A673 (cell line): ENCODE results near the gene ZNF549. TPM values are rescaled to one million over a fixed set of nuclear protein-coding genes. Genes with fewer than 3 reads are reported as not detected.

Experiments
- BruUV-seq: library from RNA; stranded (reverse); fragments of 400-500 nt; replicated peaks from 2 replicates; lab custom pipeline; 2021; lab: Mats Ljungman, UMichigan
- CTCF ChIA-PET: fragments of 300-600 bp; sonication (Branson Sonifier 250); formaldehyde crosslinking; loops from one replicate; lab custom pipeline; 2022; ENCODE audit warnings: antibody characterized with exemption; lab: Charles Lee
- POLR2A ChIA-PET: fragments of 300-600 bp; sonication (Branson Sonifier 250); formaldehyde crosslinking; loops from one replicate; lab custom pipeline; 2022; ENCODE audit warnings: antibody characterized with exemption; ENCODE audit not compliant: low non-redundant PET; lab: Charles Lee
- DNase-seq: peaks from one replicate; pipeline ENCODE4 v3.0.0-alpha.2; 2015; ENCODE audit warnings: low spot score
- H3K27ac ChIP-seq: fragments of 200-600 bp; sonication (generic); 2 replicates; pipeline ENCODE4 v1.5.1; 2016; ENCODE audit warnings: mixed run types, low read depth, mild to moderate bottlenecking, mixed read lengths, antibody characterized with exemption, low read length; ENCODE audit not compliant: poor library complexity, severe bottlenecking
- H3K27me3 ChIP-seq: fragments of 200-600 bp; sonication (generic); replicated peaks from 2 replicates; pipeline ENCODE4 v1.6.1; 2017; ENCODE audit warnings: mixed run types, low read depth, mild to moderate bottlenecking, mixed read lengths, antibody characterized with exemption, low read length; ENCODE audit not compliant: insufficient read depth, poor library complexity
- H3K36me3 ChIP-seq: fragments of 200-600 bp; sonication (generic); 2 replicates; pipeline ENCODE4 v1.6.1; 2016; ENCODE audit warnings: mixed run types, mild to moderate bottlenecking, mixed read lengths, antibody characterized with exemption, low read length; ENCODE audit not compliant: insufficient read depth, poor library complexity, severe bottlenecking
- H3K4me1 ChIP-seq: fragments of 200-600 bp; sonication (generic); 2 replicates; pipeline ENCODE4 v1.6.1; 2017; ENCODE audit warnings: mixed run types, mild to moderate bottlenecking, mixed read lengths, antibody characterized with exemption, low read length; ENCODE audit not compliant: insufficient read depth, poor library complexity, severe bottlenecking
- H3K4me3 ChIP-seq: fragments of 200-600 bp; sonication (generic); 2 replicates; pipeline ENCODE4 v1.5.1; 2016; ENCODE audit warnings: low read depth, mixed run types, mild to moderate bottlenecking, mixed read lengths, low read length; ENCODE audit not compliant: poor library complexity, severe bottlenecking
- H3K9me3 ChIP-seq: fragments of 200-600 bp; sonication (generic); 2 replicates; pipeline ENCODE4 v1.6.1; 2016; ENCODE audit warnings: mixed run types, low read depth, mild to moderate bottlenecking, mixed read lengths, antibody characterized with exemption, low read length; ENCODE audit not compliant: poor library complexity, severe bottlenecking
- CTCF ChIP-seq: fragments of 300-800, 200-600 bp; sonication (generic); conservative IDR thresholded peaks from 2 replicates; pipeline ENCODE4 v1.5.1; 2017; ENCODE audit warnings: low read depth, mild to moderate bottlenecking, antibody characterized with exemption, low read length, moderate library complexity, mixed read lengths
- EZH2 ChIP-seq: fragments of 200-600 bp; sonication (generic); IDR thresholded peaks from 2 replicates; pipeline ENCODE4 v1.6.1; 2017; ENCODE audit warnings: borderline replicate concordance, low read depth, mild to moderate bottlenecking, mixed read lengths, antibody characterized with exemption, low read length; ENCODE audit not compliant: poor library complexity, severe bottlenecking
- intact Hi-C: fragments of 100-400 bp; cut with micrococcal nuclease; formaldehyde crosslinking; loops from one replicate; pipeline ENCODE4 v1.10.0; 2022; ENCODE audit not compliant: unreplicated experiment
- total RNA-seq: library from RNA; stranded (reverse); gene quantifications from 2 replicates; pipeline ENCODE4 v1.2.3, GENCODE V29; 2021

Gene ZNF549
- total RNA-seq, 1 experiment from 2014 or later, result 10.1 TPM

GRCh38 chr19:57572415-57572947, 45.3 kb downstream of the ZNF549 start:
- H3K36me3 ChIP-seq, result peaks cover 41% of the 10 kb centered on the region
- H3K4me3 ChIP-seq, result no peak overlapping the region
- CTCF ChIA-PET, result no interaction called here
- no peaks in the 10 kb centered on the region for H3K27me3 ChIP-seq
- H3K9me3 ChIP-seq, result peaks cover 76% of the 10 kb centered on the region
- DNase-seq, result no peak
- POLR2A ChIA-PET, result no interaction called here
- TF ChIP-seq CTCF (no peak), EZH2 (no peak)
- H3K27ac ChIP-seq, result no peak overlapping the region
- no TSS peak for BruUV-seq
- intact Hi-C loops, result no loop called here
- no peaks in the 10 kb centered on the region for H3K4me1 ChIP-seq

GRCh38 chr19:57576661-57577060, 49.5 kb downstream of the ZNF549 start:
- POLR2A ChIA-PET, result no interaction called here
- BruUV-seq, result no TSS peak

GRCh38 chr19:57578487-57579205, 51.5 kb downstream of the ZNF549 start, which contains the start of gene ZNF416:
ZNF416 (minus strand) TSS chr19:57578911; CDS start chr19:57578704, 207 bp downstream.
- TF ChIP-seq EZH2, result no peak
- peak; percentile 41 for TF ChIP-seq CTCF
- TSS peak; percentile 61 for BruUV-seq
- Histone ChIP-seq H3K27me3 (no peaks in the 10 kb centered on the region), H3K9me3 (peaks cover 51% of the 10 kb centered on the region), H3K4me3 (peak within 1 kb of the TSS; percentile 68), H3K36me3 (peaks cover 21% of the 10 kb centered on the region), H3K27ac (peak within 1 kb of the TSS; percentile 46), H3K4me1 (no peaks in the 10 kb centered on the region)
- DNase-seq, result peak; percentile 99
- ChIA-PET POLR2A (no interaction called here), CTCF (no interaction called here)
- intact Hi-C loops, result no loop called here

More at GRCh38 chr19:57576661-57577060, 49.5 kb downstream of the ZNF549 start:
- peaks cover 41% of the 10 kb centered on the region for H3K36me3 ChIP-seq
- no peaks in the 10 kb centered on the region for H3K4me1 ChIP-seq
- DNase-seq, result no peak
- H3K9me3 ChIP-seq, result peaks cover 53% of the 10 kb centered on the region
- no peak overlapping the region for H3K27ac ChIP-seq
- H3K4me3 ChIP-seq, result no peak overlapping the region
- CTCF ChIA-PET, result no interaction called here
- TF ChIP-seq CTCF, result no peak
- TF ChIP-seq EZH2, result no peak
- H3K27me3 ChIP-seq, result no peaks in the 10 kb centered on the region
- intact Hi-C loops, result no loop called here
